H9 (cell line): Measurements from ENCODE around the gene MAPT. TPM values are rescaled to one million over a fixed set of nuclear protein-coding genes. Genes with fewer than 3 reads are reported as not detected.

Experiments
- DNase-seq: peaks from one replicate; pipeline ENCODE4 v3.0.0-alpha.2; 2017
- H2AFZ ChIP-seq: one replicate; pipeline ENCODE4 v1.6.1; 2013; ENCODE audit warnings: mild to moderate bottlenecking, low read length, control low read depth, moderate library complexity
- H2AK5ac ChIP-seq: 2 replicates; pipeline ENCODE4 v1.6.1; 2013; ENCODE audit warnings: low read length, control low read depth, mixed read lengths; ENCODE audit not compliant: insufficient read length
- H2BK120ac ChIP-seq: one replicate; pipeline ENCODE4 v1.6.1; 2013; ENCODE audit warnings: low read depth, mild to moderate bottlenecking, low read length, control low read depth, inconsistent platforms; ENCODE audit not compliant: poor library complexity, severe bottlenecking
- H2BK12ac ChIP-seq: 2 replicates; pipeline ENCODE4 v1.6.1; 2013; ENCODE audit warnings: low read length, control low read depth, mixed read lengths, low read depth; ENCODE audit not compliant: insufficient read length
- H2BK15ac ChIP-seq: 2 replicates; pipeline ENCODE4 v1.6.1; 2013; ENCODE audit warnings: low read depth, low read length, control low read depth
- H2BK20ac ChIP-seq: one replicate; pipeline ENCODE4 v1.6.1; 2013; ENCODE audit warnings: low read depth, mild to moderate bottlenecking, low read length, control low read depth, inconsistent platforms; ENCODE audit not compliant: poor library complexity, severe bottlenecking
- H2BK5ac ChIP-seq: 2 replicates; pipeline ENCODE4 v1.6.1; 2013; ENCODE audit warnings: low read length, control low read depth, mixed read lengths; ENCODE audit not compliant: insufficient read length
- H3K14ac ChIP-seq: 2 replicates; pipeline ENCODE4 v1.6.1; 2013; ENCODE audit warnings: low read length, control low read depth; ENCODE audit not compliant: insufficient read depth
- H3K18ac ChIP-seq: 2 replicates; pipeline ENCODE4 v1.6.1; 2013; ENCODE audit warnings: low read depth, mild to moderate bottlenecking, mixed read lengths, low read length, control low read depth; ENCODE audit not compliant: insufficient read length
- H3K23ac ChIP-seq: 2 replicates; pipeline ENCODE4 v1.6.1; 2013; ENCODE audit warnings: low read length, control low read depth, mixed read lengths, low read depth; ENCODE audit not compliant: insufficient read length
- H3K23me2 ChIP-seq: 2 replicates; pipeline ENCODE4 v1.6.1; 2013; ENCODE audit warnings: low read depth, mild to moderate bottlenecking, mixed read lengths, low read length, control low read depth; ENCODE audit not compliant: insufficient read length, poor library complexity, severe bottlenecking
- H3K27ac ChIP-seq: 2 replicates; pipeline ENCODE4 v1.5.1; 2013; ENCODE audit warnings: low read length, control low read depth, mixed read lengths, low read depth; ENCODE audit not compliant: insufficient read length
- H3K27me3 ChIP-seq: 2 replicates; pipeline ENCODE4 v1.6.1; 2013; ENCODE audit warnings: low read length, control low read depth, inconsistent platforms; ENCODE audit not compliant: insufficient read depth
- H3K4ac ChIP-seq: 2 replicates; pipeline ENCODE4 v1.6.1; 2013; ENCODE audit warnings: low read depth, mild to moderate bottlenecking, control low read depth, inconsistent platforms, low read length, moderate library complexity
- H3K4me1 ChIP-seq: 2 replicates; pipeline ENCODE4 v1.6.1; 2013; ENCODE audit warnings: low read length, control low read depth, inconsistent platforms; ENCODE audit not compliant: insufficient read depth
- H3K4me2 ChIP-seq: 2 replicates; pipeline ENCODE4 v1.6.1; 2013; ENCODE audit warnings: low read length, control low read depth, mixed read lengths; ENCODE audit not compliant: insufficient read length, insufficient read depth
- H3K56ac ChIP-seq: 2 replicates; pipeline ENCODE4 v1.6.1; 2013; ENCODE audit warnings: low read depth, mild to moderate bottlenecking, mixed read lengths, low read length, control low read depth; ENCODE audit not compliant: insufficient read length
- H3K79me1 ChIP-seq: 2 replicates; pipeline ENCODE4 v1.6.1; 2013; ENCODE audit warnings: low read depth, mild to moderate bottlenecking, moderate library complexity, low read length, control low read depth, inconsistent platforms; ENCODE audit not compliant: insufficient read depth, poor library complexity, severe bottlenecking
- H3K79me2 ChIP-seq: 2 replicates; pipeline ENCODE4 v1.6.1; 2013; ENCODE audit warnings: low read length, control low read depth, inconsistent platforms; ENCODE audit not compliant: insufficient read depth
- H3K9ac ChIP-seq: 2 replicates; pipeline ENCODE4 v1.6.1; 2013; ENCODE audit warnings: low read length, control low read depth, mixed read lengths; ENCODE audit not compliant: insufficient read length; ENCODE audit errors: extremely low read depth
- H3K9me3 ChIP-seq: one replicate; pipeline ENCODE4 v1.6.1; 2013; ENCODE audit warnings: low read depth, low read length, inconsistent platforms; ENCODE audit not compliant: control insufficient read depth
- H3T11ph ChIP-seq: one replicate; pipeline ENCODE4 v1.6.1; 2013; ENCODE audit warnings: mild to moderate bottlenecking, low read length, control low read depth, inconsistent platforms
- H4K20me1 ChIP-seq: one replicate; pipeline ENCODE4 v1.6.1; 2013; ENCODE audit not compliant: control insufficient read depth, insufficient read length, insufficient read depth
- H4K5ac ChIP-seq: 2 replicates; pipeline ENCODE4 v1.6.1; 2013; ENCODE audit warnings: low read depth, mild to moderate bottlenecking, mixed read lengths, low read length, control low read depth; ENCODE audit not compliant: insufficient read length
- H4K8ac ChIP-seq: replicated peaks from 2 replicates; pipeline ENCODE4 v1.6.1; 2013; ENCODE audit warnings: low read length, control low read depth, mixed read lengths, low read depth; ENCODE audit not compliant: insufficient read length
- H4K91ac ChIP-seq: 2 replicates; pipeline ENCODE4 v1.6.1; 2013; ENCODE audit warnings: low read depth, mild to moderate bottlenecking, moderate library complexity, mixed read lengths, low read length, control low read depth; ENCODE audit not compliant: insufficient read length
- H3K27ac Mint-ChIP-seq, 3 experiments: 2 replicates in 2 of 3; 3 replicates in 1 of 3; pipeline ENCODE4 v1.8.0; 2020 to 2021; ENCODE audit warnings: mixed read lengths in 3 of 3, mild to moderate bottlenecking in 1 of 3, moderate library complexity in 1 of 3
- H3K27me3 Mint-ChIP-seq: 2 replicates; pipeline ENCODE4 v1.8.0; 2021; ENCODE audit warnings: low read depth, mild to moderate bottlenecking, moderate library complexity, mixed read lengths
- H3K36me3 Mint-ChIP-seq, 3 experiments: 2 replicates in 2 of 3; 3 replicates in 1 of 3; pipeline ENCODE4 v1.8.0; 2020 to 2021; ENCODE audit warnings: low read depth in 3 of 3, mixed read lengths in 3 of 3; ENCODE audit not compliant: insufficient read depth in 1 of 3
- H3K4me1 Mint-ChIP-seq, 2 experiments: 2 replicates each; pipeline ENCODE4 v1.8.0; 2020; ENCODE audit warnings: mixed read lengths in 2 of 2
- H3K4me3 Mint-ChIP-seq, 2 experiments: 2 replicates in 1 of 2; 3 replicates in 1 of 2; pipeline ENCODE4 v1.8.0; 2020 to 2021; ENCODE audit warnings: mild to moderate bottlenecking in 2 of 2, mixed read lengths in 2 of 2, moderate library complexity in 1 of 2
- H3K9me3 Mint-ChIP-seq, 2 experiments: 2 replicates in 1 of 2; 3 replicates in 1 of 2; pipeline ENCODE4 v1.8.0; 2020; ENCODE audit warnings: mild to moderate bottlenecking in 2 of 2, mixed read lengths in 2 of 2, moderate library complexity in 1 of 2
- CTCF ChIP-seq: fragments of 200-600 bp; sonication (generic); conservative IDR thresholded peaks from 3 replicates; pipeline ENCODE4 v1.8.0; 2021; ENCODE audit warnings: antibody characterized with exemption, mild to moderate bottlenecking
- total RNA-seq: library from RNA; stranded (reverse); gene quantifications from 2 replicates; pipeline ENCODE4 v1.2.1, GENCODE V29; 2021

The MAPT gene
- total RNA-seq, 1 experiment from 2014 or later, result 1.6 TPM

GRCh38 chr17:45925311-45925710 lies 31.0 kb downstream of the MAPT start:
- H2BK120ac ChIP-seq, result no peak overlapping the region
- no peak overlapping the region for H2BK5ac ChIP-seq
- no peaks in the 10 kb centered on the region for H4K20me1 ChIP-seq
- no peak overlapping the region for H3K27ac ChIP-seq
- H3K14ac ChIP-seq, result no peak overlapping the region
- Mint-ChIP-seq H3K27me3 (no peaks in the 10 kb centered on the region; the same call in 1 of the 2 replicates), H3K36me3 (no peaks in the 10 kb centered on the region), H3K4me3 (no peak overlapping the region), H3K9me3 (no peaks in the 10 kb centered on the region), H3K27ac (no peak overlapping the region), H3K4me1 (peaks cover 4 to 5% of the 10 kb centered on the region in 2 experiments; a peak in 2 of 4 replicates)
- H2AK5ac ChIP-seq, result no peak overlapping the region
- no peaks in the 10 kb centered on the region for H3K79me1 ChIP-seq
- H3T11ph ChIP-seq, result no peak overlapping the region
- H3K4me2 ChIP-seq, result no peak overlapping the region
- H3K4me1 ChIP-seq, result no peaks in the 10 kb centered on the region
- no peak overlapping the region for H4K91ac ChIP-seq
- H3K4ac ChIP-seq, result no peak overlapping the region
- no peak overlapping the region for H2AFZ ChIP-seq
- no peak overlapping the region for H4K5ac ChIP-seq
- H3K23me2 ChIP-seq, result peaks cover 4% of the 10 kb centered on the region
- no peak overlapping the region for H4K8ac ChIP-seq
- no peaks in the 10 kb centered on the region for H3K79me2 ChIP-seq
- no peaks in the 10 kb centered on the region for H3K27me3 ChIP-seq
- TF ChIP-seq CTCF, result no peak
- no peak overlapping the region for H2BK15ac ChIP-seq
- H3K9me3 ChIP-seq, result peaks cover 4% of the 10 kb centered on the region
- H2BK20ac ChIP-seq, result no peak overlapping the region
- H2BK12ac ChIP-seq, result no peak overlapping the region
- H3K18ac ChIP-seq, result no peak overlapping the region
- no peak overlapping the region for H3K23ac ChIP-seq
- DNase-seq, result no peak
- no peak overlapping the region for H3K56ac ChIP-seq
- H3K9ac ChIP-seq, result no peak overlapping the region
